DMS114 treated with DMSO at 0.1 percent for 48 hours (cell line): Measurements from ENCODE around the gene RHOA.
A peak's percentile ranks its signal among the peaks of the same experiment; 100 is the strongest.

Experiments used
- DNase-seq: peaks from one replicate; lab custom pipeline; 2025; ENCODE audit not compliant: unreplicated experiment; lab: John Stamatoyannopoulos, UW

The RHOA gene

GRCh38 chr3:49411968-49412631 lies at the start of gene RHOA, which contains the start of gene TCTA:
Gene RHOA (minus strand): TSS chr3:49411976. CDS start chr3:49375589, 36,387 bp downstream.
Gene TCTA (plus strand): TSS chr3:49412423. CDS start chr3:49412427, 4 bp downstream.
- DNase-seq = peak; percentile 98

- DNase-seq = no peak
These were observed 49.2 kb upstream of the RHOA start for GRCh38 chr3:49460956-49461355.

GRCh38 chr3:49460188-49460890 lies 48.6 kb upstream of the RHOA start:
- no peak for DNase-seq

- DNase-seq = no peak
These were observed 44.7 kb upstream of the RHOA start for GRCh38 chr3:49456466-49456865.

GRCh38 chr3:49454898-49455681 lies 43.3 kb upstream of the RHOA start:
- DNase-seq = no peak

GRCh38 chr3:49454458-49454857 lies 42.7 kb upstream of the RHOA start:
- no peak for DNase-seq

GRCh38 chr3:49453621-49454020 lies 41.8 kb upstream of the RHOA start:
- DNase-seq = no peak

GRCh38 chr3:49445391-49445790 lies 33.6 kb upstream of the RHOA start:
- DNase-seq = no peak

GRCh38 chr3:49434731-49435130 lies 23.0 kb upstream of the RHOA start:
- DNase-seq = no peak

- no peak for DNase-seq
These were observed 16.9 kb upstream of the RHOA start for GRCh38 chr3:49428752-49429080.

GRCh38 chr3:49427586-49427985 lies 15.8 kb upstream of the RHOA start:
- no peak for DNase-seq

- no peak for DNase-seq
These were observed 13.0 kb upstream of the RHOA start for GRCh38 chr3:49424816-49425215.

GRCh38 chr3:49422379-49423248 lies 10.8 kb upstream of the RHOA start, which contains the start of gene AMT:
Gene AMT (minus strand): TSS chr3:49422473. CDS start chr3:49422450, 23 bp downstream.
- DNase-seq = no peak

GRCh38 chr3:49421890-49422378 lies 10.2 kb upstream of the RHOA start:
- DNase-seq = no peak

- no peak for DNase-seq
These were observed 5.8 kb upstream of the RHOA start for GRCh38 chr3:49417516-49418120.

- DNase-seq = no peak
These were observed 5.1 kb upstream of the RHOA start for GRCh38 chr3:49416867-49417266.

- no peak for DNase-seq
These were observed 4.3 kb upstream of the RHOA start for GRCh38 chr3:49415931-49416601.

- no peak for DNase-seq
These were observed 3.0 kb upstream of the RHOA start for GRCh38 chr3:49414753-49415152.

GRCh38 chr3:49413338-49413734 lies 1.6 kb upstream of the RHOA start:
- no peak for DNase-seq
